NB4 (cell line): Measurements from ENCODE around the gene NOL11.
"Not testable (repeated sequence)": the region's sequence is repeated elsewhere in the genome, so short reads cannot be mapped to it uniquely, and the experiment has no call there.

Experiments
- DNase-seq: peaks from one replicate; pipeline ENCODE4 v3.0.0; 2010; ENCODE audit warnings: low read depth
- H3K4me3 ChIP-seq: one replicate; pipeline ENCODE4 v1.5.1; 2011; ENCODE audit warnings: mild to moderate bottlenecking, low read depth, low read length, moderate library complexity
- MYC ChIP-seq: IDR thresholded peaks from 2 replicates; pipeline ENCODE4 v1.6.1; 2011; ENCODE audit warnings: low read depth, low read length
- POLR2A ChIP-seq: IDR thresholded peaks from 2 replicates; pipeline ENCODE4 v1.6.1; 2011; ENCODE audit warnings: mild to moderate bottlenecking; ENCODE audit not compliant: insufficient read length; ENCODE audit errors: extremely low read depth
- TF ChIP-seq, protein P1 (sequence below): IDR thresholded peaks from one replicate; pipeline ENCODE4 v1.5.1; 2012; ENCODE audit warnings: low read depth, low read length
- TF ChIP-seq, protein P2 (sequence below): IDR thresholded peaks from 2 replicates; pipeline ENCODE4 v1.6.1; 2011; ENCODE audit warnings: low read depth, low read length

The NOL11 gene

DNA sequence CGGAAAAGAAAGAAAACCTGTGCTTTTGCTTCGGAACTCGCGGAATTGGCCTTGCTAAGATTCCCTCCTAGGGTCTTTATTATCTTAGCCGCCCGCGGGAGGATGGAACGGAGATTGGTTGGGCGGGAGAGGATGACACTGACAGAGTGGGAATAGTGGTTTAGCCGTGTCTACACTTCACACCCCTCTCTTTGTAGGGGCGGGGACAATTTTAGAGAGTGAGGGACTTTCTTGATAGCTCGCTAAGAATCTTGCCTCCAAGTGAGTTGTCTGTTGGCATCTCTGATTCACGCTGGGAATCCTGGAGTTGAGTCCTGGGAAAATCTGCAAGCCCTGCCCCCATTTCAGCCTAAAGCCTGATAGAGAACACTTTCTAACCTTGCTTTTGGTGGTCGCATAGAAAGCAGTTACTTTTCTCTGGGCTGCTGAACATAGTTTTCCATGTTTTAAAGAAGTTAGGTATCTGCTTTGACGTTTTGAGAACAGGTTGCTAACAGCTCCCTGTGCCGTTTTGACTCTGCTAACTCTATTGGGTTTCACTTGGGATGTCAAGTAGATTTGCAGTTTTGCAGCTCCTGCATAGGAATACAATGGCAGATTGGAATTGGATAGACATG lies 697 bp downstream of the NOL11 start:
- DNase-seq, result peak; percentile 59
- H3K4me3 ChIP-seq, result peak overlapping the region; percentile 100
- TF ChIP-seq, protein P1, sequence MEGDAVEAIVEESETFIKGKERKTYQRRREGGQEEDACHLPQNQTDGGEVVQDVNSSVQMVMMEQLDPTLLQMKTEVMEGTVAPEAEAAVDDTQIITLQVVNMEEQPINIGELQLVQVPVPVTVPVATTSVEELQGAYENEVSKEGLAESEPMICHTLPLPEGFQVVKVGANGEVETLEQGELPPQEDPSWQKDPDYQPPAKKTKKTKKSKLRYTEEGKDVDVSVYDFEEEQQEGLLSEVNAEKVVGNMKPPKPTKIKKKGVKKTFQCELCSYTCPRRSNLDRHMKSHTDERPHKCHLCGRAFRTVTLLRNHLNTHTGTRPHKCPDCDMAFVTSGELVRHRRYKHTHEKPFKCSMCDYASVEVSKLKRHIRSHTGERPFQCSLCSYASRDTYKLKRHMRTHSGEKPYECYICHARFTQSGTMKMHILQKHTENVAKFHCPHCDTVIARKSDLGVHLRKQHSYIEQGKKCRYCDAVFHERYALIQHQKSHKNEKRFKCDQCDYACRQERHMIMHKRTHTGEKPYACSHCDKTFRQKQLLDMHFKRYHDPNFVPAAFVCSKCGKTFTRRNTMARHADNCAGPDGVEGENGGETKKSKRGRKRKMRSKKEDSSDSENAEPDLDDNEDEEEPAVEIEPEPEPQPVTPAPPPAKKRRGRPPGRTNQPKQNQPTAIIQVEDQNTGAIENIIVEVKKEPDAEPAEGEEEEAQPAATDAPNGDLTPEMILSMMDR, result no peak
- TF ChIP-seq MYC (0 out of 2 replicates have a peak, but pooled peaks have one; percentile 21), POLR2A (no peak)
- TF ChIP-seq, protein P2, sequence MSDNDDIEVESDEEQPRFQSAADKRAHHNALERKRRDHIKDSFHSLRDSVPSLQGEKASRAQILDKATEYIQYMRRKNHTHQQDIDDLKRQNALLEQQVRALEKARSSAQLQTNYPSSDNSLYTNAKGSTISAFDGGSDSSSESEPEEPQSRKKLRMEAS, result peak; percentile 6; the same call in 1 of the 2 replicates

GRCh38 chr17:67725373-67725791 lies 7.6 kb downstream of the NOL11 start:
- DNase-seq, result no peak
- no peak overlapping the region for H3K4me3 ChIP-seq
- TF ChIP-seq, protein P1, result no peak
- TF ChIP-seq MYC (no peak), POLR2A (no peak)
- TF ChIP-seq, protein P2, result no peak

GRCh38 chr17:67725807-67726206 lies 8.1 kb downstream of the NOL11 start:
- TF ChIP-seq, protein P1, result no peak
- TF ChIP-seq, protein P2, result no peak
- TF ChIP-seq POLR2A (no peak), MYC (no peak)
- H3K4me3 ChIP-seq, result no peak overlapping the region
- DNase-seq, result no peak

- DNase-seq, H3K4me3 ChIP-seq: not testable (repeated sequence)
These were observed 9.7 kb downstream of the NOL11 start for GRCh38 chr17:67727152-67728039.

- H3K4me3 ChIP-seq, result no peak overlapping the region
- no peak for DNase-seq
- TF ChIP-seq, protein P1, result no peak
- TF ChIP-seq MYC (no peak), POLR2A (no peak)
- TF ChIP-seq, protein P2, result no peak
These were observed 12.2 kb downstream of the NOL11 start for GRCh38 chr17:67729903-67730302.

- H3K4me3 ChIP-seq, result no peak overlapping the region
- DNase-seq, result no peak
- TF ChIP-seq, protein P1, result no peak
- TF ChIP-seq, protein P2, result no peak
- TF ChIP-seq POLR2A (no peak), MYC (no peak)
These were observed 13.0 kb downstream of the NOL11 start for GRCh38 chr17:67730731-67731130.
